UCSD-AML1 (cell line): ENCODE data around the gene PSMG4.
"Not testable (repeated sequence)": the region's sequence is repeated elsewhere in the genome, so short reads cannot be mapped to it uniquely, and the experiment has no call there.

Experiments used
- DNase-seq: peaks from one replicate; lab custom pipeline; 2025; ENCODE audit not compliant: unreplicated experiment; lab: John Stamatoyannopoulos, UW

Gene PSMG4

GRCh38 chr6:3230256-3230882 is 28.4 kb upstream of the PSMG4 start:
- no peak for DNase-seq

- no peak for DNase-seq
These were observed 27.9 kb upstream of the PSMG4 start for GRCh38 chr6:3230900-3231246.

DNA sequence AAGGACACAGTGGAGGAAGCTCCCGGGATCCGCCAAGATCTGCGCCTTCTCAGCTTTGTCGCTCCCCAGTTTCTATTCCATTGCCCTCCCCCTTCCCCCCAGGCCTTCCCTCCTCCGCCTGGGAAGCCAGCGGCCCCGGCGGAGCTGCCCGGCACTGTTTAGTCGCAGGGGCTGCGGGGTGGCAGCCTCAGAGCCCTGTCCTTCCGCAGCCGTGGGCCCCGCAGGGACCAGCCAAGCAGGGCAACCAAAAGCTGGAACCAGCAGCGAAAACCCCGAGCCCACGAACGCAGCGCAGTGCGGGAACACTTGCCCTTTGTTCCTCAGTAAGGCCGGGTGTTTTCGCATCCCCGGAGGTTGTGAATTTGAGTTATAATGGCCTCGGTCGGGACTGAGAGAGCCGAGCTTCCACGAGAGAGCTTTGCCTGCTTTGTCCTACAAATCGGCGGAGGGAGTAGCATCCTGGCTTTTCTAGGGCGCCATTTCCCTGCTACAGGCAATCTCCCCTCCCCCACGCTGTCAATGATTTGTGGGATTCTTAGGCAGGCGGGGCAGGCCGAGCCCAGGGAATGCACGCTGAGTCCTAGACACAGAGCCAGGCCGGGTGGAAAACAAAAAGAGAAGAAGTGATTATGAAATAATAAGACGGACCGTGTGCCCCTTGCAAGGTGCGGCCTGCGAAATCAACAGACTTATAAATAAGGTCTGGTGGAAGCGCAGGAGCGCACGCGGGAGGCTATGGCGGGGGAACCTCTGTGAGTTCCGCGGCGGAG is 27.3 kb upstream of the PSMG4 start:
- DNase-seq: no peak

DNA sequence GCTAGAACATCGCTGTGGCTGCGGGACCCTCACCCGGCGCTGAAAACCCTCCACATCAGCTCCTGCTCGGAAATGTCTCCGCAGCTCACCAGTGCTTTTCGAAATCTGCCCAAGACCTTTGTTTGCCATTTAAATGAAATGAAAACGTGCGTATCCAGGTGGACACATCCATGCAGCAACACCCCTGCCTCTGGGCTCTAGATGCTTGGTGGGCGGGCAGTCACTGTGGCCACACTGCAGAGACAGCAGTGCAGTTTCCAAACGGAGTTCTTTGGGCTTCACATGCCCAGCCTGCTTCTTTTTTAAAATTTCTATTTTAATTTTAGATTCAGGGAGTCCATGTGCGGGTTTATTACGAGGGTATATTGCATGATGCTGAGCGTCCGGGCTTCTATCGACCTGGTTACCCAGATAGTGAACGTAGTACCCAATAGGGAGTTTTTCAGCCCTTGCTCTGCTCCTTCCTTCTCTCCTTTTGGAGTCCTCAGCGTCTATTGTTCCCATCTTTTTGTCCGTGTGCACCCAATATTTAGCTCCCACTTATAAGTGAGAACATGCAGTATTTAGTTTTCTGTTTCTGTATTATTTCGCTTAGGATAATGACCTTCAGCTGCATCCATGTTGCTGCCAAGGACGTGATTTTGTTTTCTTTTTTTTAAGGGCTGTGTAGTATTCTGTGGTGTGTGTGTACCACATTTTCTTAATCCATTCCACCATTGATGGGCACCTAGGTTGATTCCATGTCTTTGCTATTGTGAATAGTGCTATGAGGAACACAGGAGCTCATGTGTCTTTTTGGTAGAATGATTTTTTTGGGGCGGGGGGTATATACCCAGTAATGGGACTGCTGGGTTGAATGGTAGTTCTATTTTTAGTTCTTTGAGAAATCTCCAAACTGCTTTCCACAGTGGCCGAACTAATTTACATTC is 26.5 kb upstream of the PSMG4 start:
- no peak for DNase-seq

DNA sequence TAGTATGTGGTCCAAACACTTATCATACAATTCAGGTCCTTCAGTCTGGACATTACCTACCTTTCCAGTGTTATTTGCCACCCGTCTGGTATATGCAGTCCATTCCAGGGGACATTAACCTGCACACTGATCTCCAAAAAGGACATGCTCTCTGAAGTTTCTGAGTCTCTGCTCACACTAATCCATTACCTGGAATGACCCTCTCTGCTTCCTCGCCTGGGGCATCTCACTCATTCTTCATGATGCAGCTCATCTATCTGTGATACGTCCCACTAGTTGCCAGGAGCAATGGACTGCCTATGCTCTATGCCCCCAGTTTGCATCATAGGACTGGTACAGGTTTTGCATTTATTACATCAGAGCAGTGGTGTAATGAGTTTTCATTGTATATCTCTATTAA is 25.4 kb upstream of the PSMG4 start:
- DNase-seq: no peak

GRCh38 chr6:3233904-3234303 is 24.8 kb upstream of the PSMG4 start:
- no peak for DNase-seq

DNA sequence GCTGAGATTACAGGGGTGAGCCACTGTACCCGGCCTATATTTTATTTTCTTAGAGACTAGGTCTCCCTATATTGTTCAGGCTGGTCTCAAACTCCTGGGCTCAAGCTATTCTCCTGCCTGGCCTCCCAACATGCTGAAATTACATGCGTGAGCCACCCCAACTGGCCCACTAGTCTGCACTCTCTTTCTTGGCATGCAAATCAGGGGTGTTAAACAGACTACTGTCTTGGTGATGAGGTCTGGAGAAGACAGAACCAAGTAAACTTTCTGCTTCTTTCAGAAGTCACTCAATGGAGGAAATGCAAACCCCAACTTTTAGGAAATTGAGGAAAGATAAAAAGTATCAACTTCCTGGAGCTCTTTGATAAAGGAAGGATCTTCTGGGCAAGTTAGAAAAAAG is 23.3 kb upstream of the PSMG4 start:
- no peak for DNase-seq

DNA sequence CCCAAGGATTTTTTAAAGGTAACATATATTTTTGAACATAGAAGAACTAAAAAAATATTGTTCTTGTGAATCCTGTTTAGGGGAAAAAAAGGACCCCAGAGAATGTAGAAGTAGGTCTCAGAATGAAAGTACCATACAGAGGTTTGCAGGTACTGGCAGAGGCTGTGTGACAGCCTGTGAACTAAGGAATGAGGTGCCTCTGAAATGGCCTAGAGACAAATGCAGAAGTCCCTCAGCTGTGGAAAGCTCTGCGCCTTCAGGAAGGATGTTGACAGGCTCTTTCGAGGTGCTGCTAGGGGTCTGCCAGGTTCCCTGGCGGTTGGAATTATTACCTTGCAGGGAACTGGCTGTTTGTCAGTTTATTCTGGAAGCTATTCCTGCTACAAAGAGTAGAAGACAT is 22.7 kb upstream of the PSMG4 start:
- no peak for DNase-seq

DNA sequence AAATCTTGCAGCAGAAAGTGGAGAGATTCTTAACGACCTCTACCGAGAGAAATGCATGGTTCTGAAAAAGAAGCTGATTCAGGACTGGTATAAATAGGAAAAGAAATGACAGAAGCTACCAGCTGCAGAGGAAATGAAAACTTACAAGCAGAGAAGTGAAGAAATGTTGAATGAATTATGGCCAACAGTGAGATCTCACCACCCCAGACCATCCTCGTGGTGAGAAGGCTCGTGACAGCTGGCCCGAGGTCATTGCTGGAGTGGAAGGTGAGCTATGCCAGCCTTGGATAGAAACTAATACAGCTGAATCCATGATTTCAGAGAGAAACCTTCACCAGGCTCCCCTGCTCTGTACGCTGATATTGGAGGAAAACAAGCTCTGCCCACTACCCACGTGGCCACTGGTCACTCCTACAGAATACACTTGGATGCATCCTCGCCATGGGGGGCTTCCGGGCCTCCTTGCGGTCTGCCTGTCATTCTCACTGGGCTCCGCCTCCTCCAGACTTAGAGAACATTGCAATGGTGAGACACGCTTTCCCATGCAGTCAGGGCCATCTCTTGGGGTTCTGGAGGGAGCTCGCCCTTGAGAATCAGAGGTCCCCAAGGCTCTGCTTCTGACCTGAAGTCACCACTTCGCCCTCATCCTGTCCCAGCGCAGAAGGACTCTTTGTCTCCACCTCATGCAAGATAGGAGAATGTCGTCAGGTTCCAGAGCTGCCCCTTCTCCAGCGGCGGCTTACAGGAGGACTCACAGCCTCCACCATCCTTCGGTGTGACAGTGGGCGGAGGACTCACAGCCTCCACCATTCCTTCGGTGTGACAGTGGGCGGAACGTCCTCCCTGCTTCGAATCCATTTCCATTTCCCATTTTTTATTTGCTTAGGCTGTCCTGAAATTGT is 20.7 kb upstream of the PSMG4 start:
- no peak for DNase-seq

- DNase-seq: no peak
These were observed 19.5 kb upstream of the PSMG4 start for GRCh38 chr6:3239110-3239830.

GRCh38 chr6:3240595-3240994 is 18.2 kb upstream of the PSMG4 start:
- DNase-seq: no peak

- not testable (repeated sequence) for DNase-seq
These were observed 17.0 kb upstream of the PSMG4 start for GRCh38 chr6:3241745-3242144.

- no peak for DNase-seq
These were observed 16.0 kb upstream of the PSMG4 start for GRCh38 chr6:3242768-3243167.

GRCh38 chr6:3244003-3244831 is 14.5 kb upstream of the PSMG4 start:
- no peak for DNase-seq

DNA sequence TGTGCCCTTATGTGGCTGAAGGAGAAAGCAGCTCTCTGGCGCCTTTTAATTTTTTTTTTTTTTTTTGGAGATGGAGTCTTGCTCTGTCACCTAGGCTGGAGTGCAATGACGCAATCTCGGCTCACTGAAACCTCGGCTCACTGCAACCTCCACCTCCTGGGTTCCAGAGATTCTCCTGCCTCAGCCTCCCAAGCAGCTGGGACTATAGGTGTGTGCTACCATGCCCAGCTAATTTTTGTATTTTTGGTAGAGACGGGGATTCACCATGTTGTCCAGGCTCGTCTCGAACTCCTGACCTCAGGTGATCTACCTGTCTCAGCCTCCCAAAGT is 13.9 kb upstream of the PSMG4 start:
- DNase-seq: not testable (repeated sequence)

GRCh38 chr6:3245216-3245615 is 13.5 kb upstream of the PSMG4 start:
- DNase-seq: no peak

DNA sequence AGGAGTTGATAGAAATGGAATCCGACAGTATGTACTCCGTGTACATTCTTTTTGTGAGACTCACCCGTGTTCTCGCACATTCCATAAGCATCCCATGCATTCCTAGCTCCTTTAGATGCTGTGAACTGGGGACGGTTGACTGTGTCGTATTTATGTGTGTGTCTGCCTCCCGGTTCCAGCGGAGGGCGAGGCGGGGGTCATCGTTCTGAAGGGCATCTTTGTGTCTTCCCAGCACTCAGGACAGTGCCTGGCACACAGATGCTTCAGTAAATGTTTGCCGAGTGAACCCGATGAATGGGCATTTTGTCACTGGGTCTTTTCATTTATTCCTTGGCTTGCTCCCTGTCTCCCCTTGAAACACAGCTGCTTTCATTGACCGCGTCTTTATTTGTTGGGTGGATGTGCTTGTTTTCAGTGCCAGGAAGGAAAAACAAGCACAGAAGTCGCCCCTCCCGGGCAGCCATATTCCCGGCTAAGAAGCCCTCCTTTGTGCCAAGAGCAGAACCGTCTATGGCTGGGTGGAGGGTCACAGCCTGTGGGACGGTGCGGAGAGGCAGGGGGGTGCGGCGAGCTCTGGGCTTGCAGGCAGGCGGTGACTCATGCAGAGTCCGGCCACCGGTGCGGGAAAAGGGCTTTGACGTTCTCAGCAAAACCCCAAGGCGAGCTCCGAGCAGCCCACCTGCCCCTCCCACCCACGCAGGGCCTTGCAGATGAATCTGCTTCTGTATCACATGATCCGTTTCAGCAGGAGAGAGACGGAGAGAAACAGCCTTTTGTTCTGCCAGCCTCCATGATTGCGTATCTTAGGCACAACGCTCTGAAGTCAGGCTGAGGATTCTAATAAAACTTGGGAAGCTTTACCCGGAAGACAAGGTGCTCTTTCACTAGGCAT is 11.2 kb upstream of the PSMG4 start:
- no peak for DNase-seq

DNA sequence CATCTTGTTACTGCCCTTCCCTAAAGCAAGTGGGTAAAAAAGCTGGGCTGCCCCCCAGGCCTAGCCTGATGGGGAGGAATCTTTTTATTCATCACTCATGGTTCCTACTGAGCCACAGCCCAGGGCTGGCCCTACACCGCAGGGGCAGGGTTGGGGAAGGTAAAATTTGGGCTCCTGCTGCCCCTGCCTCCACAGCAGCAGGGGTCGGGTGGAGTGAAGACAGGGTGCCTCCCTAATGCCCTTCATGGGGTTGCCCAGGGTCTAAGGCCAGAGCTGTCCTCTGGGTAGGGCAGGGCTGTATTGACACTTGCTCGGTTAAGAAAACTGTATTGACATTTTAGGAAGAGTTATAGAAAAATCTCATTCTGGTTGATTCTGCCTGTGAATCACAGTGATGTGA is 8.9 kb upstream of the PSMG4 start:
- DNase-seq: no peak
